GM13977 (cell line): ENCODE data around the gene ZP1.

Experiments
- DNase-seq: peaks from one replicate; pipeline ENCODE4 v3.0.0; 2012; ENCODE audit warnings: low spot score
- in situ Hi-C: fragments of 300-500 bp; cut with MboI; formaldehyde crosslinking; loops from one replicate; pipeline ENCODE4 v1.12.0; 2022; ENCODE audit warnings: low sequenced_read_pairs, low pct_unique_long_range_greater_than_20kb, mixed read lengths, inconsistent platforms; ENCODE audit not compliant: unreplicated experiment
- TF ChIP-seq, protein P1 (sequence below): IDR thresholded peaks from 2 replicates; pipeline ENCODE4 v1.5.1; 2012; ENCODE audit warnings: mild to moderate bottlenecking, control low read depth; ENCODE audit not compliant: insufficient read depth; ENCODE audit errors: extremely low read depth, missing control alignments

The ZP1 gene

GRCh38 chr11:60844870-60845221, 22.5 kb upstream of the ZP1 start:
- no peak for DNase-seq
- TF ChIP-seq, protein P1, sequence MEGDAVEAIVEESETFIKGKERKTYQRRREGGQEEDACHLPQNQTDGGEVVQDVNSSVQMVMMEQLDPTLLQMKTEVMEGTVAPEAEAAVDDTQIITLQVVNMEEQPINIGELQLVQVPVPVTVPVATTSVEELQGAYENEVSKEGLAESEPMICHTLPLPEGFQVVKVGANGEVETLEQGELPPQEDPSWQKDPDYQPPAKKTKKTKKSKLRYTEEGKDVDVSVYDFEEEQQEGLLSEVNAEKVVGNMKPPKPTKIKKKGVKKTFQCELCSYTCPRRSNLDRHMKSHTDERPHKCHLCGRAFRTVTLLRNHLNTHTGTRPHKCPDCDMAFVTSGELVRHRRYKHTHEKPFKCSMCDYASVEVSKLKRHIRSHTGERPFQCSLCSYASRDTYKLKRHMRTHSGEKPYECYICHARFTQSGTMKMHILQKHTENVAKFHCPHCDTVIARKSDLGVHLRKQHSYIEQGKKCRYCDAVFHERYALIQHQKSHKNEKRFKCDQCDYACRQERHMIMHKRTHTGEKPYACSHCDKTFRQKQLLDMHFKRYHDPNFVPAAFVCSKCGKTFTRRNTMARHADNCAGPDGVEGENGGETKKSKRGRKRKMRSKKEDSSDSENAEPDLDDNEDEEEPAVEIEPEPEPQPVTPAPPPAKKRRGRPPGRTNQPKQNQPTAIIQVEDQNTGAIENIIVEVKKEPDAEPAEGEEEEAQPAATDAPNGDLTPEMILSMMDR = no peak
- in situ Hi-C loops = loop anchor here (25.0 kb wide), 1 partner anchor 342 kb away; no protein-coding TSS in a partner anchor

- in situ Hi-C loops = loop anchor here (25.0 kb wide), 1 partner anchor 342 kb away; no protein-coding TSS in a partner anchor
- TF ChIP-seq, protein P1 = no peak
- no peak for DNase-seq
These were observed 22.0 kb upstream of the ZP1 start for GRCh38 chr11:60845338-60845737.

DNA sequence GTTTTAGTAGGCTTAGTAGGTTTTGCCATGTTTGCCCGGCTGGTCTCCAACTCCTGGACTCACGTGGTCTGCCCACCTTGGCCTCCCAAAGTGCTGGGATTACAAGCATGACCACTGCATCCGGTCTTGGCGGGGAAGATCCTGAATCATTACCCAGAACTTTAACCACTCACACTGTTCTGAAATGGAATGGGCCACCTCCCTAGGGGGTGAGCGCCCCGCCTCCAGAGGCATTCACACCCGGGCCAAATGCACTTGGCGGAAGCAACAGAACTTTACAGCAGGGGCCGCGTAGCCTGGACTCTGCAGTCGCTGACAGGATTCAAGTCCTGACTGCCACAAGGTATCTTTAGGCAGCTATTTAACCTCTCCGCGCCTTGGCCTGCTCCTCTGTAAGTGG, 20.1 kb upstream of the ZP1 start:
- TF ChIP-seq, protein P1 = no peak
- in situ Hi-C loops = loop anchor here (25.0 kb wide), 1 partner anchor 340 kb away; no protein-coding TSS in a partner anchor
- DNase-seq = no peak

- in situ Hi-C loops = loop anchor here (25.0 kb wide), 1 partner anchor 339 kb away; no protein-coding TSS in a partner anchor
- TF ChIP-seq, protein P1 = no peak
These were observed 19.4 kb upstream of the ZP1 start for GRCh38 chr11:60847896-60848295.

GRCh38 chr11:60848714-60849151, 18.6 kb upstream of the ZP1 start:
- DNase-seq = no peak
- in situ Hi-C loops = loop anchor here (25.0 kb wide), 1 partner anchor 339 kb away; no protein-coding TSS in a partner anchor
- TF ChIP-seq, protein P1 = no peak

More at GRCh38 chr11:60847896-60848295, 19.4 kb upstream of the ZP1 start:
- DNase-seq = no peak

GRCh38 chr11:60849641-60850520, 17.5 kb upstream of the ZP1 start:
- TF ChIP-seq, protein P1 = no peak
- in situ Hi-C loops = loop anchor here (10.0 to 25.0 kb wide), 2 partner anchors 65 to 337 kb away; partner anchors contain the start of gene MS4A10
- DNase-seq = no peak
